ENCODE results near the gene MAD1L1. TPM values are rescaled to one million over a fixed set of nuclear protein-coding genes. Genes with fewer than 3 reads are reported as not detected.

The MAD1L1 gene
- total RNA-seq, 2 experiments from 2014 or later: 58.3 to 65.3 TPM

DNA sequence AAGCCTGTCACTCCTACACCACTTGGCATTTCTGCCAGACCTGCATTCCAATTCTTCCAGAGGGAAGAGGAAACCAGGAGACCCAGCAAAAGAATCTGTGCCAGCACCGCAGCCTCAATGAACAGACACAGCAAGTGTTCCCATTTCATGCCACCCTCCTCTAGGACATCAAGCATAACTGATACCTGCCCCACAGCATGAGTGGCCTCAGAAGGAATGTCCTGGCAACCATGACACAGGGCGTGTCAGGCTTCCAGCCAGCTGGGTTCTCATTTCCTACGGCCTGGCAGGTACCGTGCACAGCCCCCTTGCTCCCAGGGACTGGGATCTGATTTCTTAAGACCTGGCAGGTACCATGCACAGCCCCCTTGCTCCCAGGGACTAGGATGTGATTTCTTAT lies 7.8 kb downstream of the MAD1L1 start:
- Histone ChIP-seq H3K9me3 (ENCODE audit: low read length) (no peaks in the 10 kb centered on the region), H3K4me1 (ENCODE audit: insufficient read depth, low read length, poor library complexity, severe bottlenecking) (no peaks in the 10 kb centered on the region), H2AFZ (ENCODE audit: low read length) (no peak overlapping the region), H4K20me1 (ENCODE audit: insufficient read depth, low read length) (no peaks in the 10 kb centered on the region), H3K27ac (ENCODE audit: low read depth, low read length, poor library complexity, severe bottlenecking) (no peak overlapping the region), H3K4me2 (ENCODE audit: low read length) (no peak overlapping the region), H3K9me2 (ENCODE audit: insufficient read depth, low read length) (no peaks in the 10 kb centered on the region), H3K79me2 (ENCODE audit: insufficient read depth, low read depth, low read length) (0 out of 2 replicates have a peak, but pooled peaks cover under 1% of the 10 kb centered on the region), H3K36me3 (ENCODE audit: insufficient read depth, low read length) (peaks cover 84% of the 10 kb centered on the region), H3K4me3 (ENCODE audit: low read depth, low read length, poor library complexity, severe bottlenecking) (no peak overlapping the region)
- DNase-seq (ENCODE audit: low spot score): no peak
- no TSS peak for BruUV-seq (replicated peaks)
- intact Hi-C loops (cut with micrococcal nuclease; ENCODE audit: unreplicated experiment): no loop called here
- TF ChIP-seq EZH2phosphoT487 (IDR thresholded peaks at IDR 0.05; ENCODE audit: borderline replicate concordance, low read depth, low read length): no peak
- TF ChIP-seq, protein P1, sequence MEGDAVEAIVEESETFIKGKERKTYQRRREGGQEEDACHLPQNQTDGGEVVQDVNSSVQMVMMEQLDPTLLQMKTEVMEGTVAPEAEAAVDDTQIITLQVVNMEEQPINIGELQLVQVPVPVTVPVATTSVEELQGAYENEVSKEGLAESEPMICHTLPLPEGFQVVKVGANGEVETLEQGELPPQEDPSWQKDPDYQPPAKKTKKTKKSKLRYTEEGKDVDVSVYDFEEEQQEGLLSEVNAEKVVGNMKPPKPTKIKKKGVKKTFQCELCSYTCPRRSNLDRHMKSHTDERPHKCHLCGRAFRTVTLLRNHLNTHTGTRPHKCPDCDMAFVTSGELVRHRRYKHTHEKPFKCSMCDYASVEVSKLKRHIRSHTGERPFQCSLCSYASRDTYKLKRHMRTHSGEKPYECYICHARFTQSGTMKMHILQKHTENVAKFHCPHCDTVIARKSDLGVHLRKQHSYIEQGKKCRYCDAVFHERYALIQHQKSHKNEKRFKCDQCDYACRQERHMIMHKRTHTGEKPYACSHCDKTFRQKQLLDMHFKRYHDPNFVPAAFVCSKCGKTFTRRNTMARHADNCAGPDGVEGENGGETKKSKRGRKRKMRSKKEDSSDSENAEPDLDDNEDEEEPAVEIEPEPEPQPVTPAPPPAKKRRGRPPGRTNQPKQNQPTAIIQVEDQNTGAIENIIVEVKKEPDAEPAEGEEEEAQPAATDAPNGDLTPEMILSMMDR (conservative IDR thresholded peaks at IDR 0.05; ENCODE audit: low read length): no peak
- ChIA-PET CTCF (ENCODE audit: unreplicated experiment) (no interaction called here), POLR2A (no interaction called here)

DNA sequence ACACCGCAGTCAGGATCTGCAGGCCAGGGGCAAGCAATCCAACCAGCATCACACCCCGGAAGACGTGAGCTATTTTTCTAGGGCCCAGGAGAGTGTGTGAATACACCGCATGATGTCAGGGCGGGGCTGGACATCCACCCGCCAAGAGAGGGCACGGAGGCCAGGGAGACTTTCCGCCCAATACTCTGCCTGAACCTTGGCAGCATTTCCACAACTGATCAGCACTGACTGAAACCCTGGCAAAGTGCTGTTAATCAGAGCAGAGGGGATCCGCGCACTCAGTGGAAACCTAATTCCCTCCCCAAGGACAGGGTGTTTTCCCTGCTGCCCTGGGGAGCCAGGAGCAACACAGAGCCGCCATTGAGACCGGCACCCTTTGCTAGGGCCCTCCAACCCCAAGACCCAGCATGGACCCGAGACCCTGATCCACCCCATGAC lies 8.2 kb downstream of the MAD1L1 start:
- BruUV-seq (replicated peaks): no TSS peak
- Histone ChIP-seq H3K9me2 (ENCODE audit: insufficient read depth, low read length) (no peaks in the 10 kb centered on the region), H3K79me2 (ENCODE audit: insufficient read depth, low read depth, low read length) (no peaks in the 10 kb centered on the region), H3K4me3 (ENCODE audit: low read depth, low read length, poor library complexity, severe bottlenecking) (no peak overlapping the region), H3K4me1 (ENCODE audit: insufficient read depth, low read length, poor library complexity, severe bottlenecking) (no peaks in the 10 kb centered on the region), H3K36me3 (ENCODE audit: insufficient read depth, low read length) (peaks cover 81% of the 10 kb centered on the region), H3K4me2 (ENCODE audit: low read length) (no peak overlapping the region), H3K27ac (ENCODE audit: low read depth, low read length, poor library complexity, severe bottlenecking) (no peak overlapping the region), H3K9me3 (ENCODE audit: low read length) (no peaks in the 10 kb centered on the region), H2AFZ (ENCODE audit: low read length) (no peak overlapping the region), H4K20me1 (ENCODE audit: insufficient read depth, low read length) (no peaks in the 10 kb centered on the region)
- TF ChIP-seq EZH2phosphoT487 (IDR thresholded peaks at IDR 0.05; ENCODE audit: borderline replicate concordance, low read depth, low read length): no peak
- TF ChIP-seq, protein P1 (conservative IDR thresholded peaks at IDR 0.05; ENCODE audit: low read length): no peak
- intact Hi-C loops (cut with micrococcal nuclease; ENCODE audit: unreplicated experiment): no loop called here
- ChIA-PET POLR2A (no interaction called here), CTCF (ENCODE audit: unreplicated experiment) (no interaction called here)
- DNase-seq (ENCODE audit: low spot score): no peak

DNA sequence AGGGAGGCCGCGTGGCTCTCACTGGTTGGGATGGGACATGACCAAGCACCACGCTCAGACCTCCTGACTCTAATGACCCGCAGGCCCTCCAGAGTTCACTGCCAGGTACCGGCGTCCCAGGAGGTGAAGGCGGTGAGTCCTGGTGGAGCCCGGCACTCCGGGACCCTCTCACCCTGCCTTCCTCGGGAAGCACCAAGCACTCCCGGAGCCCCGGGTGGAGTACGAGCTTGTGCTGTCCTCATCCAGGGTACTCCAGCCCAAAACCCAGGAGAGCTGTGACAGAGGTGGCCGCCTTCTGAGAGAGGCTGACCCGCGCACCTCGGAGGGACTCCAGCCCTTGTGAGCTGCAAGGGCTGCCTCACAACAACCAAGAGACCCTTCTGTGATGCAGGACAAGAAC lies 9.4 kb downstream of the MAD1L1 start:
- no peaks in the 10 kb centered on the region for H3K9me3 ChIP-seq (ENCODE audit: low read length)
- CTCF ChIA-PET (ENCODE audit: unreplicated experiment): no interaction called here
- no peaks in the 10 kb centered on the region for H3K9me2 ChIP-seq (ENCODE audit: insufficient read depth, low read length)
- H3K4me1 ChIP-seq (ENCODE audit: insufficient read depth, low read length, poor library complexity, severe bottlenecking): no peaks in the 10 kb centered on the region
- no peak overlapping the region for H3K27ac ChIP-seq (ENCODE audit: low read depth, low read length, poor library complexity, severe bottlenecking)
- H3K79me2 ChIP-seq (ENCODE audit: insufficient read depth, low read depth, low read length): no peaks in the 10 kb centered on the region
- peaks cover 85% of the 10 kb centered on the region for H3K36me3 ChIP-seq (ENCODE audit: insufficient read depth, low read length)
- no peak overlapping the region for H2AFZ ChIP-seq (ENCODE audit: low read length)
- POLR2A ChIA-PET: no interaction called here
- no peak overlapping the region for H3K4me3 ChIP-seq (ENCODE audit: low read depth, low read length, poor library complexity, severe bottlenecking)
- no TSS peak for BruUV-seq (replicated peaks)
- intact Hi-C loops (cut with micrococcal nuclease; ENCODE audit: unreplicated experiment): no loop called here
- DNase-seq (ENCODE audit: low spot score): no peak
- H3K4me2 ChIP-seq (ENCODE audit: low read length): no peak overlapping the region
- no peaks in the 10 kb centered on the region for H4K20me1 ChIP-seq (ENCODE audit: insufficient read depth, low read length)
- TF ChIP-seq, protein P1 (conservative IDR thresholded peaks at IDR 0.05; ENCODE audit: low read length): no peak
- no peak for TF ChIP-seq EZH2phosphoT487 (IDR thresholded peaks at IDR 0.05; ENCODE audit: borderline replicate concordance, low read depth, low read length)

Measured in OCI-LY7 (cell line).